H1 (cell line): Measurements from ENCODE around the gene MICU1. TPM values are rescaled to one million over a fixed set of nuclear protein-coding genes. Genes with fewer than 3 reads are reported as not detected.

Experiments
- CTCF ChIA-PET: fragments of 300-600 bp; sonication (Branson Sonifier 250); formaldehyde crosslinking; loops from one replicate; lab custom pipeline; 2021; ENCODE audit not compliant: partially characterized antibody; lab: Charles Lee
- POLR2A ChIA-PET: fragments of 300-600 bp; sonication (Branson Sonifier 250); formaldehyde crosslinking; loops from one replicate; lab custom pipeline; 2021; ENCODE audit warnings: inconsistent platforms; ENCODE audit not compliant: partially characterized antibody; lab: Charles Lee
- DNase-seq, 2 experiments: peaks; one replicate each; pipeline versions ENCODE4 v3.0.0 to v3.0.0-alpha.2; 2010 to 2022; ENCODE audit warnings: low spot score in 2 of 2, low read depth in 1 of 2, mixed read lengths in 1 of 2
- FAIRE-seq: peaks from 2 replicates; lab custom pipeline; 2011; peaks lifted over from hg19 to GRCh38; lab: Jason Lieb, UNC
- H2AFZ ChIP-seq: 2 replicates; pipeline ENCODE4 v1.8.1; 2012; ENCODE audit warnings: low read length, inconsistent platforms
- H2AK5ac ChIP-seq: 2 replicates; pipeline ENCODE4 v1.6.1; 2013; ENCODE audit warnings: low read depth, low read length
- H2BK120ac ChIP-seq: replicated peaks from 2 replicates; pipeline ENCODE3; 2013; ENCODE audit warnings: low read depth, low read length, inconsistent platforms
- H2BK12ac ChIP-seq: 2 replicates; pipeline ENCODE4 v1.6.1; 2013; ENCODE audit warnings: low read depth, low read length
- H2BK15ac ChIP-seq: 2 replicates; pipeline ENCODE4 v1.6.1; 2013; ENCODE audit warnings: low read length
- H2BK20ac ChIP-seq: 2 replicates; pipeline ENCODE4 v1.6.1; 2013; ENCODE audit warnings: low read length
- H2BK5ac ChIP-seq: 2 replicates; pipeline ENCODE4 v1.6.1; 2013; ENCODE audit warnings: low read depth, low read length
- H3K14ac ChIP-seq: 2 replicates; pipeline ENCODE4 v1.6.1; 2013; ENCODE audit warnings: inconsistent platforms; ENCODE audit not compliant: insufficient read length
- H3K18ac ChIP-seq: 2 replicates; pipeline ENCODE4 v1.6.1; 2013; ENCODE audit warnings: low read length; ENCODE audit errors: extremely low read depth
- H3K23ac ChIP-seq: 2 replicates; pipeline ENCODE4 v1.6.1; 2013; ENCODE audit warnings: inconsistent platforms; ENCODE audit not compliant: insufficient read length
- H3K23me2 ChIP-seq: 2 replicates; pipeline ENCODE4 v1.6.1; 2013; ENCODE audit warnings: low read depth, low read length
- H3K27ac ChIP-seq: 2 replicates; pipeline ENCODE4 v1.6.1; 2011; ENCODE audit warnings: low read depth, low read length, inconsistent platforms
- H3K27me3 ChIP-seq, 4 experiments: replicated peaks in 1 of 4; 1 replicate in 1 of 4; 2 replicates in 3 of 4; pipeline versions ENCODE4 v1.6.1 to v1.8.1; 2011 to 2013; ENCODE audit warnings: low read length in 3 of 4, mild to moderate bottlenecking in 3 of 4, inconsistent platforms in 2 of 4, mixed read lengths in 2 of 4, moderate library complexity in 1 of 4; ENCODE audit not compliant: control insufficient read depth in 3 of 4, insufficient read depth in 3 of 4; ENCODE audit errors: extremely low read depth in 1 of 4
- H3K36me3 ChIP-seq, 4 experiments: 2 replicates each; pipeline versions ENCODE4 v1.6.1 to v1.8.1; 2011 to 2013; ENCODE audit warnings: mild to moderate bottlenecking in 4 of 4, low read length in 3 of 4, moderate library complexity in 2 of 4, control low read depth in 1 of 4, inconsistent platforms in 1 of 4; ENCODE audit not compliant: insufficient read depth in 4 of 4, control insufficient read depth in 2 of 4
- H3K4ac ChIP-seq: replicated peaks from 2 replicates; pipeline ENCODE3; 2013; ENCODE audit warnings: low read length, low read depth, mixed read lengths, inconsistent platforms; ENCODE audit not compliant: insufficient read length
- H3K4me1 ChIP-seq, 4 experiments: replicated peaks in 1 of 4; 1 replicate in 1 of 4; 2 replicates in 3 of 4; pipeline versions ENCODE4 v1.6.1 to v1.8.1; 2011 to 2013; ENCODE audit warnings: low read length in 3 of 4, inconsistent platforms in 2 of 4, mixed read lengths in 1 of 4; ENCODE audit not compliant: insufficient read depth in 4 of 4, control insufficient read depth in 3 of 4
- H3K4me2 ChIP-seq, 2 experiments: 2 replicates each; pipeline versions ENCODE4 v1.6.1 to v1.8.1; 2011 to 2013; ENCODE audit warnings: low read depth in 2 of 2, low read length in 2 of 2, control low read depth in 1 of 2, inconsistent platforms in 1 of 2, mild to moderate bottlenecking in 1 of 2; ENCODE audit not compliant: insufficient read depth in 1 of 2
- H3K4me3 ChIP-seq, 4 experiments: fragments of 200-600, 300-600 bp in 1 of 4; sonication (generic), shearing (Covaris generic), sonication (Bioruptor Twin) in 1 of 4; 2 replicates each; pipeline versions ENCODE4 v1.5.1 to v1.8.1; 2011 to 2016; ENCODE audit warnings: low read length in 4 of 4, low read depth in 3 of 4, control low read depth in 2 of 4, inconsistent platforms in 2 of 4, mild to moderate bottlenecking in 2 of 4, mixed read lengths in 1 of 4, moderate library complexity in 1 of 4; ENCODE audit not compliant: insufficient read depth in 2 of 4; ENCODE audit errors: extremely low read depth in 1 of 4
- H3K56ac ChIP-seq: replicated peaks from 2 replicates; pipeline ENCODE3; 2013; ENCODE audit warnings: low read depth, mild to moderate bottlenecking, mixed read lengths, low read length, inconsistent platforms; ENCODE audit not compliant: insufficient read length
- H3K79me1 ChIP-seq: 2 replicates; pipeline ENCODE4 v1.6.1; 2013; ENCODE audit warnings: low read depth, low read length, control low read depth
- H3K79me2 ChIP-seq, 2 experiments: 2 replicates each; pipeline versions ENCODE4 v1.6.1 to v1.8.1; 2012 to 2013; ENCODE audit warnings: low read length in 2 of 2, mild to moderate bottlenecking in 2 of 2, inconsistent platforms in 1 of 2; ENCODE audit not compliant: insufficient read depth in 2 of 2, control insufficient read depth in 1 of 2
- H3K9ac ChIP-seq, 4 experiments: replicated peaks in 1 of 4; 1 replicate in 1 of 4; 2 replicates in 3 of 4; pipeline versions ENCODE4 v1.6.1 to v1.8.1; 2011 to 2013; ENCODE audit warnings: low read depth in 3 of 4, low read length in 3 of 4, control low read depth in 2 of 4, mild to moderate bottlenecking in 2 of 4, moderate library complexity in 2 of 4, inconsistent platforms in 1 of 4; ENCODE audit errors: extremely low read depth in 1 of 4
- H3K9me3 ChIP-seq, 2 experiments: 2 replicates each; pipeline versions ENCODE4 v1.6.1 to v1.8.1; 2012 to 2013; ENCODE audit warnings: mild to moderate bottlenecking in 2 of 2, moderate library complexity in 2 of 2, control low read depth in 1 of 2, inconsistent platforms in 1 of 2, low read depth in 1 of 2, low read length in 1 of 2, mixed read lengths in 1 of 2; ENCODE audit not compliant: insufficient read depth in 2 of 2
- H4K20me1 ChIP-seq, 2 experiments: replicated peaks in 1 of 2; 2 replicates each; pipeline versions ENCODE3 to v1.8.1; 2011 to 2013; ENCODE audit warnings: inconsistent platforms in 2 of 2, low read length in 2 of 2, mild to moderate bottlenecking in 1 of 2; ENCODE audit not compliant: insufficient read depth in 2 of 2, control insufficient read depth in 1 of 2
- H4K5ac ChIP-seq: 2 replicates; pipeline ENCODE4 v1.6.1; 2013; ENCODE audit warnings: low read length, low read depth, mixed read lengths, inconsistent platforms; ENCODE audit not compliant: insufficient read length
- H4K8ac ChIP-seq: 2 replicates; pipeline ENCODE4 v1.8.0; 2013; ENCODE audit warnings: mild to moderate bottlenecking, moderate library complexity, low read length, inconsistent platforms; ENCODE audit not compliant: insufficient read depth; ENCODE audit errors: extremely low read depth
- H4K91ac ChIP-seq: replicated peaks from 2 replicates; pipeline ENCODE3; 2013; ENCODE audit warnings: low read length, mixed read lengths, inconsistent platforms; ENCODE audit not compliant: insufficient read length
- ASH2L ChIP-seq: fragments of 200-600, 300-600 bp; sonication (generic); IDR thresholded peaks from one replicate; pipeline ENCODE4 v1.7.1; 2017; ENCODE audit warnings: low read length
- BACH1 ChIP-seq: IDR thresholded peaks from 2 replicates; pipeline ENCODE4 v1.6.1; 2012; ENCODE audit warnings: low read length, improper control_type of control experiment
- CREB1 ChIP-seq: IDR thresholded peaks from 2 replicates; pipeline ENCODE4 v1.6.1; 2012; ENCODE audit warnings: inconsistent platforms
- CTBP2 ChIP-seq: IDR thresholded peaks from 2 replicates; pipeline ENCODE4 v1.7.0; 2011; ENCODE audit warnings: borderline replicate concordance, mild to moderate bottlenecking, moderate library complexity, mixed read lengths, low read length; ENCODE audit not compliant: insufficient read depth, insufficient read length
- EGR1 ChIP-seq: IDR thresholded peaks from 2 replicates; pipeline ENCODE4 v1.6.1; 2011; ENCODE audit warnings: low read depth, low read length, borderline replicate concordance
- GABPA ChIP-seq: IDR thresholded peaks from 2 replicates; pipeline ENCODE4 v1.6.1; 2011; ENCODE audit warnings: mild to moderate bottlenecking, low read length, moderate library complexity, borderline replicate concordance; ENCODE audit not compliant: insufficient read depth
- HDAC6 ChIP-seq: IDR thresholded peaks from one replicate; pipeline ENCODE4 v1.7.1; 2012; ENCODE audit warnings: low read depth, mild to moderate bottlenecking, inconsistent platforms, low read length, moderate library complexity
- PHF8 ChIP-seq: fragments of 200-600 bp; sonication (generic); conservative IDR thresholded peaks from 2 replicates; pipeline ENCODE4 v1.7.1; 2012; ENCODE audit warnings: low read depth, mild to moderate bottlenecking, inconsistent platforms, low read length, moderate library complexity
- POLR2AphosphoS5 ChIP-seq: IDR thresholded peaks from 2 replicates; pipeline ENCODE4 v1.6.1; 2011; ENCODE audit warnings: low read depth, low read length
- RFX5 ChIP-seq: IDR thresholded peaks from 2 replicates; pipeline ENCODE4 v1.6.1; 2011; ENCODE audit warnings: low read depth, low read length, improper control_type of control experiment, borderline replicate concordance
- RNF2 ChIP-seq: fragments of 200-900, 300-1000 bp; sonication (generic); IDR thresholded peaks from 2 replicates; pipeline ENCODE4 v1.7.1; 2016; ENCODE audit warnings: borderline replicate concordance, low read depth, mild to moderate bottlenecking, antibody characterized with exemption, low read length; ENCODE audit not compliant: poor library complexity, severe bottlenecking; ENCODE audit errors: missing control alignments
- SUZ12 ChIP-seq: fragments of 200-600 bp; sonication (generic); IDR thresholded peaks from 2 replicates; pipeline ENCODE4 v1.6.1; 2012; ENCODE audit warnings: mild to moderate bottlenecking, inconsistent platforms, low read length, moderate library complexity, mixed read lengths
- TAF7 ChIP-seq: optimal IDR thresholded peaks from 2 replicates; pipeline ENCODE3; 2011; ENCODE audit warnings: low read depth, mild to moderate bottlenecking, inconsistent platforms, low read length, moderate library complexity, borderline replicate concordance
- TEAD4 ChIP-seq: IDR thresholded peaks from 2 replicates; pipeline ENCODE4 v1.6.1; 2012; ENCODE audit warnings: low read depth, low read length, inconsistent platforms, mixed read lengths
- ZNF274 ChIP-seq: IDR thresholded peaks from 2 replicates; pipeline ENCODE4 v1.7.0; 2012; ENCODE audit warnings: low read length, borderline replicate concordance; ENCODE audit errors: extremely low read depth
- WGBS, 2 experiments: shearing (Covaris generic) in 1 of 2; methylation state at CpG; one replicate each; pipeline versions ENCODE4 v1.1.6 to v1.1.7; 2013 to 2015; ENCODE audit warnings: low lambda C conversion rate in 2 of 2, mixed read lengths in 2 of 2, inconsistent platforms in 1 of 2, low coverage in 1 of 2, missing lambda C conversion rate in 1 of 2; ENCODE audit not compliant: insufficient replicate concordance in 2 of 2, insufficient coverage in 1 of 2, insufficient read length in 1 of 2; ENCODE audit errors: extremely low coverage in 1 of 2, missing lambda C conversion rate in 1 of 2; 5-methylcytosine and 5-hydroxymethylcytosine counted together
- polyA plus RNA-seq, 7 experiments: library from polyadenylated mRNA; depleted of rRNA in 3 of 7; stranded (reverse) in 5 of 7; unstranded in 2 of 7; fragments of >200 nt in 5 of 7; fragments of 200-250 nt in 2 of 7; gene quantifications; 1 replicate in 5 of 7; 2 replicates in 1 of 7; 4 replicates in 1 of 7; pipeline versions ENCODE4 v1.2.1 to v1.2.3, GENCODE V29; 2011 to 2013; ENCODE audit warnings: missing spikeins in 2 of 7, mixed read lengths in 2 of 7
- total RNA-seq: library from RNA; stranded (reverse); fragmentation: NEBNext Ultra II Directional; extraction: Animal tissue kit (Norgen Biotek cat#: 25700); gene quantifications from 2 replicates; pipeline ENCODE4 v1.2.1, GENCODE V29; 2021

MICU1 gene
- total and polyA plus RNA-seq, 2 of the 8 experiments (the other 6 are each of a cell fraction or from before 2014, with no cell fraction given) = 18.0 to 36.7 TPM

- no peak overlapping the region for H4K91ac ChIP-seq
- no peak for FAIRE-seq
- H2BK15ac ChIP-seq = no peak overlapping the region
- WGBS, 2 experiments = 89% methylated on average over 3 of the region's 3 CpGs; no CpG with 5 or more reads in 1 of the 2 experiments
- no peak overlapping the region for H2AFZ ChIP-seq
- POLR2A ChIA-PET = no interaction called here
- no peak overlapping the region for H2BK5ac ChIP-seq
- no peaks in the 10 kb centered on the region for H3K27me3 ChIP-seq
- no peak overlapping the region for H2BK120ac ChIP-seq
- no peaks in the 10 kb centered on the region for H3K79me1 ChIP-seq
- no peaks in the 10 kb centered on the region for H3K9me3 ChIP-seq
- no peak overlapping the region for H3K4me2 ChIP-seq
- DNase-seq = no peak
- H3K27ac ChIP-seq = no peak overlapping the region
- H3K9ac ChIP-seq = no peak overlapping the region
- H4K5ac ChIP-seq = no peak overlapping the region
- TF ChIP-seq RNF2 = no peak
- TF ChIP-seq RFX5 = no peak
- TF ChIP-seq POLR2AphosphoS5 = no peak
- TF ChIP-seq ASH2L = no peak
- no peak for TF ChIP-seq ZNF274
- no peak for TF ChIP-seq SUZ12
- TF ChIP-seq CTBP2 = no peak
- TF ChIP-seq EGR1 = no peak
- TF ChIP-seq TEAD4 = no peak
- TF ChIP-seq HDAC6 = no peak
- no peak for TF ChIP-seq TAF7
- TF ChIP-seq GABPA = no peak
- TF ChIP-seq PHF8 = no peak
- no peak for TF ChIP-seq BACH1
- TF ChIP-seq CREB1 = no peak
- H4K20me1 ChIP-seq = no peaks in the 10 kb centered on the region
- H4K8ac ChIP-seq = no peak overlapping the region
- no peaks in the 10 kb centered on the region for H3K36me3 ChIP-seq
- no peak overlapping the region for H3K56ac ChIP-seq
- H2BK20ac ChIP-seq = no peak overlapping the region
- no peak overlapping the region for H3K4ac ChIP-seq
- H3K4me3 ChIP-seq = no peak overlapping the region
- no peaks in the 10 kb centered on the region for H3K79me2 ChIP-seq
- H3K23ac ChIP-seq = no peak overlapping the region
- CTCF ChIA-PET = no interaction called here
- H3K18ac ChIP-seq = no peak overlapping the region
- H3K4me1 ChIP-seq = no peaks in the 10 kb centered on the region
- H2BK12ac ChIP-seq = no peak overlapping the region
- no peak overlapping the region for H3K14ac ChIP-seq
- no peak overlapping the region for H2AK5ac ChIP-seq
- no peaks in the 10 kb centered on the region for H3K23me2 ChIP-seq
These were observed 28.8 kb upstream of the MICU1 start for GRCh38 chr10:72654720-72655119.
